ENCODE results near the gene UNC13A.

UNC13A gene

GRCh38 chr19:17681505-17682125 is 6.5 kb downstream of the UNC13A start:
- Histone ChIP-seq H3K27me3 (ENCODE audit: control insufficient read depth in 1 of 2, insufficient read depth in 2 of 2, low read length in 2 of 2) (peaks cover 12 to 49% of the 10 kb centered on the region in 2 donors), H3K9ac (ENCODE audit: low read length) (no peak overlapping the region), H3K27ac (ENCODE audit: low read depth, low read length) (no peak overlapping the region), H3K36me3 (ENCODE audit: insufficient read depth, low read length) (no peaks in the 10 kb centered on the region), H3K9me3 (ENCODE audit: low read length) (no peaks in the 10 kb centered on the region), H3K4me3 (ENCODE audit: low read depth in 1 of 2, low read length in 2 of 2) (no peak overlapping the region), H3K4me1 (ENCODE audit: insufficient read depth, low read length) (no peaks in the 10 kb centered on the region)

GRCh38 chr19:17680230-17680722 is 7.9 kb downstream of the UNC13A start:
- Histone ChIP-seq H3K4me3 (ENCODE audit: low read depth in 1 of 2, low read length in 2 of 2) (no peak overlapping the region), H3K4me1 (ENCODE audit: insufficient read depth, low read length) (no peaks in the 10 kb centered on the region), H3K27ac (ENCODE audit: low read depth, low read length) (no peak overlapping the region), H3K27me3 (ENCODE audit: control insufficient read depth in 1 of 2, insufficient read depth in 2 of 2, low read length in 2 of 2) (peaks cover 12 to 37% of the 10 kb centered on the region in 2 donors), H3K36me3 (ENCODE audit: insufficient read depth, low read length) (no peaks in the 10 kb centered on the region), H3K9me3 (ENCODE audit: low read length) (no peaks in the 10 kb centered on the region), H3K9ac (ENCODE audit: low read length) (no peak overlapping the region)

GRCh38 chr19:17679526-17680229 is 8.5 kb downstream of the UNC13A start:
- no peaks in the 10 kb centered on the region for H3K4me1 ChIP-seq (ENCODE audit: insufficient read depth, low read length)
- no peak overlapping the region for H3K4me3 ChIP-seq (ENCODE audit: low read depth in 1 of 2, low read length in 2 of 2)
- H3K27ac ChIP-seq (ENCODE audit: low read depth, low read length) = no peak overlapping the region
- H3K36me3 ChIP-seq (ENCODE audit: insufficient read depth, low read length) = no peaks in the 10 kb centered on the region
- H3K9me3 ChIP-seq (ENCODE audit: low read length) = no peaks in the 10 kb centered on the region
- H3K9ac ChIP-seq (ENCODE audit: low read length) = no peak overlapping the region
- peaks cover 12 to 37% of the 10 kb centered on the region in 2 donors for H3K27me3 ChIP-seq (ENCODE audit: control insufficient read depth in 1 of 2, insufficient read depth in 2 of 2, low read length in 2 of 2)

GRCh38 chr19:17678836-17679235 is 9.3 kb downstream of the UNC13A start:
- H3K9me3 ChIP-seq (ENCODE audit: low read length) = no peaks in the 10 kb centered on the region
- H3K4me3 ChIP-seq (ENCODE audit: low read depth in 1 of 2, low read length in 2 of 2) = no peak overlapping the region
- H3K36me3 ChIP-seq (ENCODE audit: insufficient read depth, low read length) = no peaks in the 10 kb centered on the region
- no peak overlapping the region for H3K9ac ChIP-seq (ENCODE audit: low read length)
- peaks cover 7 to 37% of the 10 kb centered on the region in 2 donors for H3K27me3 ChIP-seq (ENCODE audit: control insufficient read depth in 1 of 2, insufficient read depth in 2 of 2, low read length in 2 of 2)
- H3K4me1 ChIP-seq (ENCODE audit: insufficient read depth, low read length) = no peaks in the 10 kb centered on the region
- H3K27ac ChIP-seq (ENCODE audit: low read depth, low read length) = no peak overlapping the region

- no peak overlapping the region for H3K27ac ChIP-seq (ENCODE audit: low read depth, low read length)
- H3K27me3 ChIP-seq (ENCODE audit: control insufficient read depth in 1 of 2, insufficient read depth in 2 of 2, low read length in 2 of 2) = peaks cover 7 to 26% of the 10 kb centered on the region in 2 donors
Observed at GRCh38 chr19:17677002-17677401, 11.2 kb downstream of the UNC13A start.

GRCh38 chr19:17676295-17676694 is 11.9 kb downstream of the UNC13A start:
- no peaks in the 10 kb centered on the region for H3K4me1 ChIP-seq (ENCODE audit: insufficient read depth, low read length)

More at GRCh38 chr19:17677002-17677401, 11.2 kb downstream of the UNC13A start:
- Histone ChIP-seq H3K36me3 (ENCODE audit: insufficient read depth, low read length) (no peaks in the 10 kb centered on the region), H3K9ac (ENCODE audit: low read length) (no peak overlapping the region), H3K4me3 (ENCODE audit: low read depth in 1 of 2, low read length in 2 of 2) (no peak overlapping the region), H3K9me3 (ENCODE audit: low read length) (no peaks in the 10 kb centered on the region), H3K4me1 (ENCODE audit: insufficient read depth, low read length) (no peaks in the 10 kb centered on the region)

GRCh38 chr19:17673937-17674799 is 14.0 kb downstream of the UNC13A start:
- peaks cover 0 to 4% of the 10 kb centered on the region in 2 donors for H3K27me3 ChIP-seq (ENCODE audit: control insufficient read depth in 1 of 2, insufficient read depth in 2 of 2, low read length in 2 of 2)
- no peak overlapping the region for H3K4me3 ChIP-seq (ENCODE audit: low read depth in 1 of 2, low read length in 2 of 2)
- H3K9ac ChIP-seq (ENCODE audit: low read length) = no peak overlapping the region
- no peaks in the 10 kb centered on the region for H3K4me1 ChIP-seq (ENCODE audit: insufficient read depth, low read length)
- no peaks in the 10 kb centered on the region for H3K36me3 ChIP-seq (ENCODE audit: insufficient read depth, low read length)
- no peak overlapping the region for H3K27ac ChIP-seq (ENCODE audit: low read depth, low read length)
- no peaks in the 10 kb centered on the region for H3K9me3 ChIP-seq (ENCODE audit: low read length)

More at GRCh38 chr19:17676295-17676694, 11.9 kb downstream of the UNC13A start:
- Histone ChIP-seq H3K9ac (ENCODE audit: low read length) (no peak overlapping the region), H3K27me3 (ENCODE audit: control insufficient read depth in 1 of 2, insufficient read depth in 2 of 2, low read length in 2 of 2) (peaks cover 4 to 22% of the 10 kb centered on the region in 2 donors), H3K36me3 (ENCODE audit: insufficient read depth, low read length) (no peaks in the 10 kb centered on the region), H3K4me3 (ENCODE audit: low read depth in 1 of 2, low read length in 2 of 2) (no peak overlapping the region), H3K27ac (ENCODE audit: low read depth, low read length) (no peak overlapping the region), H3K9me3 (ENCODE audit: low read length) (no peaks in the 10 kb centered on the region)

- Histone ChIP-seq H3K9me3 (ENCODE audit: low read length) (no peaks in the 10 kb centered on the region), H3K27ac (ENCODE audit: low read depth, low read length) (no peak overlapping the region), H3K4me3 (ENCODE audit: low read depth in 1 of 2, low read length in 2 of 2) (no peak overlapping the region), H3K4me1 (ENCODE audit: insufficient read depth, low read length) (no peaks in the 10 kb centered on the region), H3K9ac (ENCODE audit: low read length) (no peak overlapping the region), H3K36me3 (ENCODE audit: insufficient read depth, low read length) (no peaks in the 10 kb centered on the region), H3K27me3 (ENCODE audit: control insufficient read depth in 1 of 2, insufficient read depth in 2 of 2, low read length in 2 of 2) (no peaks in the 10 kb centered on the region)
Observed at GRCh38 chr19:17671906-17672305, 16.2 kb downstream of the UNC13A start.

GRCh38 chr19:17669419-17669818 is 18.7 kb downstream of the UNC13A start:
- Histone ChIP-seq H3K4me3 (ENCODE audit: low read depth in 1 of 2, low read length in 2 of 2) (no peak overlapping the region), H3K9me3 (ENCODE audit: low read length) (no peaks in the 10 kb centered on the region), H3K27me3 (ENCODE audit: control insufficient read depth in 1 of 2, insufficient read depth in 2 of 2, low read length in 2 of 2) (no peaks in the 10 kb centered on the region), H3K36me3 (ENCODE audit: insufficient read depth, low read length) (no peaks in the 10 kb centered on the region), H3K4me1 (ENCODE audit: insufficient read depth, low read length) (no peaks in the 10 kb centered on the region), H3K9ac (ENCODE audit: low read length) (no peak overlapping the region), H3K27ac (ENCODE audit: low read depth, low read length) (no peak overlapping the region)

- no peaks in the 10 kb centered on the region for H3K36me3 ChIP-seq (ENCODE audit: insufficient read depth, low read length)
- no peak overlapping the region for H3K9ac ChIP-seq (ENCODE audit: low read length)
- H3K27ac ChIP-seq (ENCODE audit: low read depth, low read length) = no peak overlapping the region
- H3K4me1 ChIP-seq (ENCODE audit: insufficient read depth, low read length) = no peaks in the 10 kb centered on the region
- H3K27me3 ChIP-seq (ENCODE audit: control insufficient read depth in 1 of 2, insufficient read depth in 2 of 2, low read length in 2 of 2) = no peaks in the 10 kb centered on the region
- H3K4me3 ChIP-seq (ENCODE audit: low read depth in 1 of 2, low read length in 2 of 2) = no peak overlapping the region
- H3K9me3 ChIP-seq (ENCODE audit: low read length) = no peaks in the 10 kb centered on the region
Observed at GRCh38 chr19:17665058-17665457, 23.1 kb downstream of the UNC13A start.

GRCh38 chr19:17659996-17660395 is 28.2 kb downstream of the UNC13A start:
- no peaks in the 10 kb centered on the region for H3K9me3 ChIP-seq (ENCODE audit: low read length)
- no peak overlapping the region for H3K9ac ChIP-seq (ENCODE audit: low read length)
- H3K27me3 ChIP-seq (ENCODE audit: control insufficient read depth in 1 of 2, insufficient read depth in 2 of 2, low read length in 2 of 2) = no peaks in the 10 kb centered on the region
- H3K4me1 ChIP-seq (ENCODE audit: insufficient read depth, low read length) = no peaks in the 10 kb centered on the region
- H3K27ac ChIP-seq (ENCODE audit: low read depth, low read length) = no peak overlapping the region
- H3K4me3 ChIP-seq (ENCODE audit: low read depth in 1 of 2, low read length in 2 of 2) = no peak overlapping the region
- H3K36me3 ChIP-seq (ENCODE audit: insufficient read depth, low read length) = no peaks in the 10 kb centered on the region
